Measurements from ENCODE around the gene WDR48. TPM values are rescaled to one million over a fixed set of nuclear protein-coding genes. Genes with fewer than 3 reads are reported as not detected.
A peak's percentile ranks its signal among the peaks of the same experiment; 100 is the strongest.

Gene WDR48
- total and polyA plus RNA-seq, 9 of the 15 experiments (the other 6 are each of a cell fraction or from before 2014, with no cell fraction given): 26.6 to 70.6 (median 48.0) TPM

- Histone ChIP-seq H3K4me3 (no peak overlapping the region), H3K4me2 (ENCODE audit: insufficient read depth, low read length) (no peak overlapping the region), H3K4me1 (replicated peaks in 1 of 2; ENCODE audit: control insufficient read depth in 2 of 2, insufficient read depth in 2 of 2, low read length in 2 of 2) (no peaks in the 10 kb centered on the region; a peak in 1 of 5 replicates), H3K9me1 (ENCODE audit: control insufficient read depth, insufficient read depth, low read length) (no peaks in the 10 kb centered on the region), H3K27ac (ENCODE audit: extremely low read depth, low read depth, low read length) (no peak overlapping the region), H2AFZ (ENCODE audit: low read depth, low read length) (peak overlapping the region; percentile 59; the same call in 1 of the 2 replicates), H4K20me1 (replicated peaks; ENCODE audit: control insufficient read depth, insufficient read depth, low read length) (no peaks in the 10 kb centered on the region), H3K36me3 (ENCODE audit: control insufficient read depth, insufficient read depth, low read length) (no peaks in the 10 kb centered on the region), H3K9me3 (replicated peaks; ENCODE audit: control insufficient read depth, insufficient read depth, low read depth, low read length) (no peaks in the 10 kb centered on the region), H3K79me2 (ENCODE audit: control insufficient read depth, insufficient read depth, low read length) (no peaks in the 10 kb centered on the region), H3K9ac (ENCODE audit: insufficient read depth in 1 of 2, low read depth in 2 of 2, low read length in 2 of 2) (no peak overlapping the region), H3K27me3 (ENCODE audit: control insufficient read depth in 2 of 2, insufficient read depth in 2 of 2, low read length in 2 of 2) (no peaks in the 10 kb centered on the region)
- BruUV-seq (replicated peaks): no TSS peak
- POLR2A ChIA-PET: interaction anchor here (0.5 to 4.1 kb wide), 9 partner anchors 9 to 1106 kb away, joined by 3 to 21 read pairs (median 5); no protein-coding TSS in a partner anchor
- 32% methylated on average over 6 of the region's 6 CpGs for WGBS (ENCODE audit: insufficient coverage, low coverage, missing lambda C conversion rate)
- DNase-seq (ENCODE audit: extremely low read depth in 1 of 4, low spot score in 3 of 4) (peak; percentile 62 to 78 (median 66)), ATAC-seq (peak; percentile 92), FAIRE-seq (peak; percentile 89)
- in situ Hi-C loops (cut with MboI) (loop anchor here (5.0 to 10.0 kb wide), 3 partner anchors 61 to 258 kb away; partner anchors contain the start of gene SLC25A38), intact Hi-C loops (cut with micrococcal nuclease) (loop anchor here (1.0 to 5.0 kb wide), 5 partner anchors 22 to 251 kb away; no protein-coding TSS in a partner anchor)
- CTCF ChIA-PET (ENCODE audit: low intra/inter-chr PET ratio): interaction anchor here (0.7 to 3.0 kb wide), 5 partner anchors 58 to 252 kb away, joined by 3 to 42 read pairs (median 3); no protein-coding TSS in a partner anchor
- TF ChIP-seq SPI1 (IDR thresholded peaks at IDR 0.05; ENCODE audit: borderline replicate concordance, low read depth, low read length) (0 out of 2 replicates have a peak, but pooled peaks have one; percentile 13), SRSF9 (IDR thresholded peaks at IDR 0.05; ENCODE audit: borderline replicate concordance, low read depth, low read length) (no peak), POLR3G (IDR thresholded peaks at IDR 0.05; ENCODE audit: extremely low read depth, insufficient read length, insufficient replicate concordance) (no peak), ZBTB26 (CRISPR knock-in tag; IDR thresholded peaks at IDR 0.05) (0 out of 2 replicates have a peak, but pooled peaks have one; percentile 32), TEAD2 (tag; IDR thresholded peaks at IDR 0.05) (no peak), ZHX1 (conservative IDR thresholded peaks at IDR 0.05; ENCODE audit: low read length) (0 out of 2 replicates have a peak, but pooled peaks have one; percentile 45), STAG1 (CRISPR knock-in tag; IDR thresholded peaks at IDR 0.05; ENCODE audit: borderline replicate concordance) (peak; percentile 71; the same call in 1 of the 2 replicates), USF1 (CRISPR knock-in tag; IDR thresholded peaks at IDR 0.05) (peak; percentile 35; the same call in 1 of the 2 replicates), ZNF316 (IDR thresholded peaks at IDR 0.05) (peak; percentile 73), CTCF (IDR thresholded peaks at IDR 0.05 in 2 of 3, conservative IDR thresholded peaks at IDR 0.05 in 1 of 3; ENCODE audit: insufficient read depth in 2 of 3, low read depth in 1 of 3, low read length in 3 of 3) (peak; percentile 85 to 96 (median 89)), C11orf30 (IDR thresholded peaks at IDR 0.05; ENCODE audit: low read depth) (no peak), ARNT (IDR thresholded peaks at IDR 0.05) (peak in 1 of 2 experiments; percentile 43; a peak in 1 of 4 replicates)
These were observed 74.8 kb downstream of the WDR48 start for GRCh38 chr3:39126532-39127071.
